Measurements from ENCODE around the gene NOC2L.
A peak's percentile ranks its signal among the peaks of the same experiment; 100 is the strongest.
"Not testable (repeated sequence)": the region's sequence is repeated elsewhere in the genome, so short reads cannot be mapped to it uniquely, and the experiment has no call there.

Gene NOC2L

GRCh38 chr1:993379-993995, 34.4 kb upstream of the NOC2L start:
- DNase-seq = no peak

- DNase-seq = no peak
Measured at GRCh38 chr1:992362-992761, 33.3 kb upstream of the NOC2L start.

GRCh38 chr1:991895-992294, 32.8 kb upstream of the NOC2L start:
- DNase-seq = no peak

- not testable (repeated sequence) for DNase-seq
Measured at GRCh38 chr1:991275-991674, 32.2 kb upstream of the NOC2L start.

GRCh38 chr1:988061-988460, 29.0 kb upstream of the NOC2L start:
- not testable (repeated sequence) for DNase-seq

- no peak for DNase-seq
Measured at GRCh38 chr1:985126-985525, 26.1 kb upstream of the NOC2L start.

- DNase-seq = no peak
Measured at GRCh38 chr1:984476-984814, 25.4 kb upstream of the NOC2L start.

- DNase-seq = peak; percentile 71 to 80
Measured at GRCh38 chr1:983798-984475, 24.9 kb upstream of the NOC2L start.

- DNase-seq = no peak
Measured at GRCh38 chr1:982765-983436, 23.8 kb upstream of the NOC2L start.

- no peak for DNase-seq
Measured at GRCh38 chr1:981955-982558, 23.0 kb upstream of the NOC2L start, which contains the start of gene PERM1. Gene PERM1, minus strand, starts transcription at chr1:982093. Its CDS starts 1,064 bp downstream, at chr1:981029.

- no peak for DNase-seq
Measured at GRCh38 chr1:981491-981954, 22.5 kb upstream of the NOC2L start.

- no peak for DNase-seq
Measured at GRCh38 chr1:980602-981395, 21.7 kb upstream of the NOC2L start.

GRCh38 chr1:980137-980571, 21.1 kb upstream of the NOC2L start:
- no peak for DNase-seq

- no peak for DNase-seq
Measured at GRCh38 chr1:979744-980072, 20.7 kb upstream of the NOC2L start.

GRCh38 chr1:978835-979743, 20.0 kb upstream of the NOC2L start:
- no peak for DNase-seq

GRCh38 chr1:978069-978834, 19.2 kb upstream of the NOC2L start:
- no peak for DNase-seq

GRCh38 chr1:976791-977190, 17.7 kb upstream of the NOC2L start:
- not testable (repeated sequence) for DNase-seq

GRCh38 chr1:975896-976683, 17.0 kb upstream of the NOC2L start:
- DNase-seq = peak; percentile 74 to 83

- no peak for DNase-seq
Measured at GRCh38 chr1:975365-975764, 16.3 kb upstream of the NOC2L start.

- DNase-seq = no peak
Measured at GRCh38 chr1:974687-975328, 15.8 kb upstream of the NOC2L start.

Measured in activated T-cell treated with anti-CD3 and anti-CD28 coated beads, Interleukin-2, amount 50 U/mL, for 48 hours (primary cell).